Measurements from ENCODE around the gene SGCE. TPM values are rescaled to one million over a fixed set of nuclear protein-coding genes. Genes with fewer than 3 reads are reported as not detected.

Gene SGCE
- total RNA-seq, 1 donor from 2014 or later, result 169 TPM

GRCh38 chr7:94618126-94618525 lies 37.8 kb downstream of the SGCE start:
- H3K4me3 ChIP-seq, result no peak overlapping the region
- no peaks in the 10 kb centered on the region for H3K9me3 ChIP-seq (ENCODE audit: low read depth)
- H3F3A ChIP-seq (ENCODE audit: low read depth), result no peaks in the 10 kb centered on the region
- H3K27me3 ChIP-seq, result no peaks in the 10 kb centered on the region
- DNase-seq (ENCODE audit: low spot score), result no peak
- H3K4me1 ChIP-seq, result no peaks in the 10 kb centered on the region
- Mint-ChIP-seq H3K27ac (no peak overlapping the region), H3K9me3 (no peaks in the 10 kb centered on the region), H3K27me3 (ENCODE audit: insufficient read depth, low read depth) (no peaks in the 10 kb centered on the region), H3K4me1 (no peaks in the 10 kb centered on the region), H3K36me3 (peaks cover 7% of the 10 kb centered on the region), H3K4me3 (no peak overlapping the region)
- no peaks in the 10 kb centered on the region for H4K20me1 ChIP-seq (ENCODE audit: low read depth)
- no peaks in the 10 kb centered on the region for H3K79me2 ChIP-seq (ENCODE audit: low read depth)
- no peak overlapping the region for H2AFZ ChIP-seq (replicated peaks)
- H3K9ac ChIP-seq, result no peak overlapping the region
- no peak overlapping the region for H3K4me2 ChIP-seq
- no peaks in the 10 kb centered on the region for H3K36me3 ChIP-seq
- TF ChIP-seq EZH2phosphoT487 (IDR thresholded peaks at IDR 0.05), result no peak
- no peak for TF ChIP-seq CTCF (IDR thresholded peaks at IDR 0.05)
- no peak for TF ChIP-seq EZH2 (IDR thresholded peaks at IDR 0.05)
- H3K27ac ChIP-seq, result no peak overlapping the region

- no peaks in the 10 kb centered on the region for H3K27me3 Mint-ChIP-seq (ENCODE audit: insufficient read depth, low read depth)
- Histone ChIP-seq H3F3A (ENCODE audit: low read depth) (no peaks in the 10 kb centered on the region), H3K36me3 (no peaks in the 10 kb centered on the region), H3K27me3 (no peaks in the 10 kb centered on the region), H3K4me3 (no peak overlapping the region), H3K4me1 (no peaks in the 10 kb centered on the region), H3K9me3 (ENCODE audit: low read depth) (no peaks in the 10 kb centered on the region), H3K4me2 (no peak overlapping the region), H3K79me2 (ENCODE audit: low read depth) (no peaks in the 10 kb centered on the region), H3K9ac (no peak overlapping the region), H4K20me1 (ENCODE audit: low read depth) (no peaks in the 10 kb centered on the region), H2AFZ (replicated peaks) (no peak overlapping the region), H3K27ac (no peak overlapping the region)
- peaks cover 7% of the 10 kb centered on the region for H3K36me3 Mint-ChIP-seq
- H3K4me1 Mint-ChIP-seq, result no peaks in the 10 kb centered on the region
- no peaks in the 10 kb centered on the region for H3K9me3 Mint-ChIP-seq
- H3K27ac Mint-ChIP-seq, result no peak overlapping the region
- TF ChIP-seq EZH2 (IDR thresholded peaks at IDR 0.05), result no peak
- no peak for TF ChIP-seq EZH2phosphoT487 (IDR thresholded peaks at IDR 0.05)
- TF ChIP-seq CTCF (IDR thresholded peaks at IDR 0.05), result no peak
- DNase-seq (ENCODE audit: low spot score), result no peak
- H3K4me3 Mint-ChIP-seq, result no peak overlapping the region
These were observed 39.1 kb downstream of the SGCE start for GRCh38 chr7:94616855-94617254.

- Histone ChIP-seq H4K20me1 (ENCODE audit: low read depth) (no peaks in the 10 kb centered on the region), H3K79me2 (ENCODE audit: low read depth) (no peaks in the 10 kb centered on the region), H3K9ac (no peak overlapping the region), H3K27me3 (no peaks in the 10 kb centered on the region), H3K36me3 (no peaks in the 10 kb centered on the region), H3K4me2 (no peak overlapping the region), H3K27ac (no peak overlapping the region), H3K4me1 (no peaks in the 10 kb centered on the region), H3K4me3 (no peak overlapping the region), H2AFZ (replicated peaks) (no peak overlapping the region), H3K9me3 (ENCODE audit: low read depth) (no peaks in the 10 kb centered on the region), H3F3A (ENCODE audit: low read depth) (no peaks in the 10 kb centered on the region)
- no peaks in the 10 kb centered on the region for H3K4me1 Mint-ChIP-seq
- no peak for DNase-seq (ENCODE audit: low spot score)
- H3K4me3 Mint-ChIP-seq, result no peak overlapping the region
- H3K27ac Mint-ChIP-seq, result peak overlapping the region; percentile 50
- H3K27me3 Mint-ChIP-seq (ENCODE audit: insufficient read depth, low read depth), result no peaks in the 10 kb centered on the region
- TF ChIP-seq EZH2 (IDR thresholded peaks at IDR 0.05) (no peak), CTCF (IDR thresholded peaks at IDR 0.05) (no peak), EZH2phosphoT487 (IDR thresholded peaks at IDR 0.05) (no peak)
- H3K36me3 Mint-ChIP-seq, result peaks cover 5% of the 10 kb centered on the region
- no peaks in the 10 kb centered on the region for H3K9me3 Mint-ChIP-seq
These were observed 40.3 kb downstream of the SGCE start for GRCh38 chr7:94615666-94616065.

All from neural progenitor cell (in vitro differentiated cells).